Tibial nerve (tissue), 4 donors: ENCODE measurements around the gene EPN1. TPM values are rescaled to one million over a fixed set of nuclear protein-coding genes. Genes with fewer than 3 reads are reported as not detected.

Source experiments
- DNase-seq, 2 donors: peaks; one replicate each; pipeline ENCODE4 v3.0.0-alpha.2; 2019; ENCODE audit warnings: low spot score in 2 of 2
- H3K27ac ChIP-seq, 4 donors: fragments of 200-600 bp; sonication (generic) in 3 of 4; one replicate each; pipeline ENCODE4 v1.5.1; 2017 to 2019; ENCODE audit warnings: mild to moderate bottlenecking in 1 of 4
- H3K27me3 ChIP-seq, 2 donors: fragments of 200-600 bp; sonication (generic) in 1 of 2; one replicate each; pipeline versions ENCODE4 v1.5.1 to v1.6.0; 2017 to 2019
- H3K36me3 ChIP-seq, 3 donors: fragments of 200-600 bp; sonication (generic); one replicate each; pipeline ENCODE4 v1.5.1; 2018 to 2019
- H3K4me1 ChIP-seq, 4 donors: fragments of 200-600 bp; sonication (generic) in 3 of 4; one replicate each; pipeline ENCODE4 v1.5.1; 2017 to 2019
- H3K4me3 ChIP-seq, 4 donors: fragments of 200-600 bp; sonication (generic) in 3 of 4; one replicate each; pipeline ENCODE4 v1.5.1; 2017 to 2019; ENCODE audit warnings: mild to moderate bottlenecking in 1 of 4, moderate library complexity in 1 of 4
- H3K9me3 ChIP-seq, 4 donors: fragments of 200-600 bp; sonication (generic) in 3 of 4; one replicate each; pipeline ENCODE4 v1.5.1; 2017 to 2019
- EP300 ChIP-seq, 2 donors: sonication (generic); formaldehyde crosslinking; IDR thresholded peaks; one replicate each; pipeline ENCODE4 v1.6.1; 2017; ENCODE audit warnings: antibody characterized with exemption in 2 of 2, mild to moderate bottlenecking in 1 of 2
- POLR2A ChIP-seq, 2 donors: fragments of 450-650 bp; IDR thresholded peaks; one replicate each; pipeline ENCODE4 v1.6.1; 2017; ENCODE audit warnings: antibody characterized with exemption in 2 of 2, mild to moderate bottlenecking in 2 of 2, moderate library complexity in 2 of 2
- WGBS, 2 donors: methylation state at CpG; one replicate each; pipeline ENCODE4 v1.1.5; 2018; 5-methylcytosine and 5-hydroxymethylcytosine counted together
- total RNA-seq, 4 donors: library from RNA; depleted of rRNA; stranded (reverse); fragments of >200 nt; gene quantifications; one replicate each; pipeline ENCODE4 v1.1.0, GENCODE V29; 2016
- TF ChIP-seq, protein P1 (sequence below), 5 experiments: fragments of 200-600 bp in 3 of 5; fragments of 450-650 bp in 2 of 5; sonication (generic) in 3 of 5; IDR thresholded peaks; one replicate each; pipeline ENCODE4 v1.5.1; 2016 to 2019; ENCODE audit warnings: antibody characterized with exemption in 5 of 5, mild to moderate bottlenecking in 3 of 5, moderate library complexity in 2 of 5

The EPN1 gene
- total RNA-seq, 4 donors from 2014 or later = 92.0 to 164 (median 118) TPM

DNA sequence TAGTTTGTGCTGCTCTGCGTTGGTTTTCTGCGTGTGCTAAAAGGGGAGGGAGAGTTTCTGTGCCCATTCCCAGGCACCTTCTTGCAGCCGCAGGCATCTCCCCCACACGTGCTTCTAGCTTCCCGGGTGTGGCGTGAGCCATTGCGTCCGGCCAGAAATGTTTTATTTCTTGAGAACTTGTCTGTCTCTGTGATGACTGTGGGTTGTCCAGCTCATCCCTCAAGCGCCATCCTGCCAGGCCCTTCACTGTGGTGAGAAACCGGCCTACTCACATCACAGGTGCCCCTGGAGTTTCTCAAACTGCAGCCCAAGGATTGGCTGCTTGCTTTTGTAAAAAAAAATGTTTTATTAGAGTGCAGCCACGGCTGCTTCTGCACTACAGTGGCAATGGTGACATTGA, 24.2 kb downstream of the EPN1 start:
- WGBS, 2 donors = 84 to 85% methylated on average over 11 of the region's 11 CpGs
- Histone ChIP-seq H3K4me1 (no peaks in the 10 kb centered on the region), H3K4me3 (no peak overlapping the region), H3K36me3 (peaks cover 0 to 96% (median 0%) of the 10 kb centered on the region in 3 donors), H3K9me3 (peaks cover 0 to 11% (median 0%) of the 10 kb centered on the region in 4 donors), H3K27me3 (no peaks in the 10 kb centered on the region), H3K27ac (no peak overlapping the region)
- TF ChIP-seq, protein P1, sequence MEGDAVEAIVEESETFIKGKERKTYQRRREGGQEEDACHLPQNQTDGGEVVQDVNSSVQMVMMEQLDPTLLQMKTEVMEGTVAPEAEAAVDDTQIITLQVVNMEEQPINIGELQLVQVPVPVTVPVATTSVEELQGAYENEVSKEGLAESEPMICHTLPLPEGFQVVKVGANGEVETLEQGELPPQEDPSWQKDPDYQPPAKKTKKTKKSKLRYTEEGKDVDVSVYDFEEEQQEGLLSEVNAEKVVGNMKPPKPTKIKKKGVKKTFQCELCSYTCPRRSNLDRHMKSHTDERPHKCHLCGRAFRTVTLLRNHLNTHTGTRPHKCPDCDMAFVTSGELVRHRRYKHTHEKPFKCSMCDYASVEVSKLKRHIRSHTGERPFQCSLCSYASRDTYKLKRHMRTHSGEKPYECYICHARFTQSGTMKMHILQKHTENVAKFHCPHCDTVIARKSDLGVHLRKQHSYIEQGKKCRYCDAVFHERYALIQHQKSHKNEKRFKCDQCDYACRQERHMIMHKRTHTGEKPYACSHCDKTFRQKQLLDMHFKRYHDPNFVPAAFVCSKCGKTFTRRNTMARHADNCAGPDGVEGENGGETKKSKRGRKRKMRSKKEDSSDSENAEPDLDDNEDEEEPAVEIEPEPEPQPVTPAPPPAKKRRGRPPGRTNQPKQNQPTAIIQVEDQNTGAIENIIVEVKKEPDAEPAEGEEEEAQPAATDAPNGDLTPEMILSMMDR (IDR thresholded peaks at IDR 0.05) = no peak
- TF ChIP-seq EP300 (IDR thresholded peaks at IDR 0.05) (no peak), POLR2A (IDR thresholded peaks at IDR 0.05) (no peak)
- no peak for DNase-seq

DNA sequence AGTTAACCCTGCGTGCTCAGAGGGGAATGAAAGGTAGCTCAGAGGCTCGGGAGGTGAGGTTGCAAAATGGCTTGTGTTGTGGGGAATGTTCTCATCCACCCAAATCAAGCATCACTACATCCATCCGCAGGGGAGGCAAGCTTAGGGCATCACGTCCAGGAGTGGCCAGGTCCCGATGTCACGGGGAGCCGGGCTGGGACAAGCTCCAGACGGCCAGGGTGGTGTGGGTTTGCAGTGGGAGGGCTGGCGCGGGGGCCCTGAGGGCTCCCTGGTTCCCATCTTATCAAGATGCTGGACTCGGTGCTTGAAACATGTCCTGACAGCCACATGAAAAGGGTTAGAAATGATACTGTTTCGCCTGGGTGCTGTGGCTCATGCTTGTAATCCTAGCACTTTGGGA, 25.8 kb downstream of the EPN1 start:
- TF ChIP-seq EP300 (IDR thresholded peaks at IDR 0.05) (no peak), POLR2A (IDR thresholded peaks at IDR 0.05) (no peak)
- TF ChIP-seq, protein P1 (IDR thresholded peaks at IDR 0.05) = no peak
- Histone ChIP-seq H3K9me3 (peaks cover 0 to 17% (median 0%) of the 10 kb centered on the region in 4 donors), H3K4me3 (no peak overlapping the region), H3K36me3 (peaks cover 0 to 89% (median 0%) of the 10 kb centered on the region in 3 donors), H3K27ac (no peak overlapping the region), H3K27me3 (no peaks in the 10 kb centered on the region), H3K4me1 (no peaks in the 10 kb centered on the region)
- DNase-seq = no peak
- 95 to 97% methylated on average over 12 of the region's 12 CpGs for WGBS, 2 donors

- Histone ChIP-seq H3K36me3 (peaks cover 0 to 76% (median 0%) of the 10 kb centered on the region in 3 donors), H3K4me3 (no peak overlapping the region), H3K9me3 (peaks cover 0 to 17% (median 0%) of the 10 kb centered on the region in 4 donors), H3K27ac (no peak overlapping the region), H3K4me1 (no peaks in the 10 kb centered on the region), H3K27me3 (no peaks in the 10 kb centered on the region)
- DNase-seq = no peak
- WGBS, 2 donors = 69 to 74% methylated on average over 9 to 13 of the region's 13 CpGs
- no peak for TF ChIP-seq EP300 (IDR thresholded peaks at IDR 0.05)
- TF ChIP-seq, protein P1 (IDR thresholded peaks at IDR 0.05) = no peak
- no peak for TF ChIP-seq POLR2A (IDR thresholded peaks at IDR 0.05)
Observed at GRCh38 chr19:55702131-55702627, 27.2 kb downstream of the EPN1 start.

GRCh38 chr19:55703790-55704215, 28.8 kb downstream of the EPN1 start:
- H3K4me1 ChIP-seq = no peaks in the 10 kb centered on the region
- 48% methylated on average over 38 of the region's 38 CpGs for WGBS, 2 donors
- no peak overlapping the region for H3K27ac ChIP-seq
- peaks cover 0 to 17% (median 0%) of the 10 kb centered on the region in 4 donors for H3K9me3 ChIP-seq
- TF ChIP-seq, protein P1 (IDR thresholded peaks at IDR 0.05) = peak; percentile 32 to 65 (median 43)
- TF ChIP-seq POLR2A (IDR thresholded peaks at IDR 0.05) = no peak
- DNase-seq = peak in 1 of 2 donors; percentile 10
- peaks cover 0 to 59% (median 0%) of the 10 kb centered on the region in 3 donors for H3K36me3 ChIP-seq
- no peak overlapping the region for H3K4me3 ChIP-seq
- no peaks in the 10 kb centered on the region for H3K27me3 ChIP-seq

DNA sequence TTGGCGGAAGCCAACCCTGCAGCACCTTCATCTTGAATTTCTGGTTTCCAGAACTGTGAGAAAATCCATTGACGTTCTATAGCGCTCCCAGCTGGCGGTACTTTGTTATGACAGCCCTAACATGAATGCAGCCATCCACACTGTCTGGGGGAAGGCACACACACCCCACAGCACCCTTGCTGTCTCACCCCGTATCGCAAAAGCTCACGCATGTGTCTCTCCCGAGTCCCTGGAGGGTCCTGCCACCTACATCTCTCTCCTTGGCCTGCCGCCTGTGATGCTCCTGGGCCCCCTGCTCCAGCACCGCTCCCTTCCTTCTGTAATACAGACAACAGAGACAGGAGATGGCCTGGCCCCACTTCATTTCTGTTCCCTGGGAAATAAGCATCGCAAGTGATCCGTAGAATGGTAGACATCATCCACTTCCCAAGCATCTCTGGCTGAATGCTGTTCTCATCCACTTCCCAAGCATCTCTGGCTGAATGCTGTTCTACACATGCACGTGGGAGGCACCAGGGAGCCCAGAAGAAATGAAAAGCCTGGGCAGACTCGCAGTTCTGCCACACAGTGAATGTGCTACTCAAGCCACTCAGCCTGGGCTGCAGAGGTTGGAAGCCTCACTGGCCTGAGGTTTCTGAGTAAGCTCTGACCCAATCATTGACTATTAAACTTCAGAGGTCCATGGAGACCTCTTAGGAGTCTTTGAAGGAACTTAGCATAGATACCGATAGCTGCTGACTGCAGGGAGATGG, 29.6 kb downstream of the EPN1 start:
- 93% methylated on average over 15 of the region's 15 CpGs for WGBS, 2 donors
- H3K27ac ChIP-seq = no peak overlapping the region
- H3K36me3 ChIP-seq = peaks cover 0 to 51% (median 0%) of the 10 kb centered on the region in 3 donors
- H3K27me3 ChIP-seq = no peaks in the 10 kb centered on the region
- TF ChIP-seq POLR2A (IDR thresholded peaks at IDR 0.05) = no peak
- no peak for TF ChIP-seq EP300 (IDR thresholded peaks at IDR 0.05)
- TF ChIP-seq, protein P1 (IDR thresholded peaks at IDR 0.05) = no peak
- peaks cover 0 to 17% (median 0%) of the 10 kb centered on the region in 4 donors for H3K9me3 ChIP-seq
- no peak overlapping the region for H3K4me3 ChIP-seq
- DNase-seq = no peak
- H3K4me1 ChIP-seq = no peaks in the 10 kb centered on the region
